ENCODE data around the gene ADAMTS8.

GRCh38 chr11:130474637-130475400 is 46.4 kb upstream of the ADAMTS8 start:
- TF ChIP-seq CTCF (IDR thresholded peaks at IDR 0.05): no peak
- no peak for TF ChIP-seq EP300 (IDR thresholded peaks at IDR 0.05)

Measured in esophagus muscularis mucosa (tissue), 3 donors.